HG02885 (cell line): ENCODE measurements around the gene NLGN1.

Experiments
- ATAC-seq: cut with Tn5 transposase; IDR thresholded peaks from one replicate; pipeline ENCODE4 v1.9.1; 2021; ENCODE audit warnings: mild to moderate bottlenecking; ENCODE audit not compliant: unreplicated experiment, poor library complexity

The NLGN1 gene

GRCh38 chr3:174023421-174023820 is 625.9 kb downstream of the NLGN1 start:
- no peak for ATAC-seq

- ATAC-seq: no peak
Measured at GRCh38 chr3:174028673-174029072, 631.1 kb downstream of the NLGN1 start.

GRCh38 chr3:174035328-174035886 is 637.9 kb downstream of the NLGN1 start:
- ATAC-seq: no peak

- no peak for ATAC-seq
Measured at GRCh38 chr3:174046311-174046710, 648.8 kb downstream of the NLGN1 start.

- ATAC-seq: no peak
Measured at GRCh38 chr3:174049472-174049871, 651.9 kb downstream of the NLGN1 start.

- no peak for ATAC-seq
Measured at GRCh38 chr3:174051191-174051590, 653.6 kb downstream of the NLGN1 start.

- ATAC-seq: no peak
Measured at GRCh38 chr3:174058804-174059203, 661.3 kb downstream of the NLGN1 start.

- ATAC-seq: no peak
Measured at GRCh38 chr3:174060431-174060830, 662.9 kb downstream of the NLGN1 start.

GRCh38 chr3:174061162-174061561 is 663.6 kb downstream of the NLGN1 start:
- ATAC-seq: no peak

- ATAC-seq: no peak
Measured at GRCh38 chr3:174061731-174062130, 664.2 kb downstream of the NLGN1 start.

GRCh38 chr3:174062923-174063322 is 665.4 kb downstream of the NLGN1 start:
- no peak for ATAC-seq

GRCh38 chr3:174068035-174068434 is 670.5 kb downstream of the NLGN1 start:
- no peak for ATAC-seq

GRCh38 chr3:174072675-174073074 is 675.1 kb downstream of the NLGN1 start:
- ATAC-seq: no peak

- no peak for ATAC-seq
Measured at GRCh38 chr3:174083706-174084105, 686.2 kb downstream of the NLGN1 start.

- no peak for ATAC-seq
Measured at GRCh38 chr3:174089592-174089991, 692.0 kb downstream of the NLGN1 start.

- ATAC-seq: no peak
Measured at GRCh38 chr3:174094669-174095068, 697.1 kb downstream of the NLGN1 start.

- no peak for ATAC-seq
Measured at GRCh38 chr3:174097686-174098085, 700.1 kb downstream of the NLGN1 start.

GRCh38 chr3:174098746-174099145 is 701.2 kb downstream of the NLGN1 start:
- ATAC-seq: no peak

GRCh38 chr3:174099724-174100123 is 702.2 kb downstream of the NLGN1 start:
- no peak for ATAC-seq

- no peak for ATAC-seq
Measured at GRCh38 chr3:174100744-174101143, 703.2 kb downstream of the NLGN1 start.

- ATAC-seq: peak; percentile 76
Measured at GRCh38 chr3:174101244-174101643, 703.7 kb downstream of the NLGN1 start.

GRCh38 chr3:174102274-174102673 is 704.7 kb downstream of the NLGN1 start:
- no peak for ATAC-seq

GRCh38 chr3:174102866-174103265 is 705.3 kb downstream of the NLGN1 start:
- ATAC-seq: no peak
